NCI-H1436 treated with DMSO at 0.1 percent for 48 hours (cell line): ENCODE measurements around the gene XYLT1.

Experiments
- DNase-seq: peaks from one replicate; lab custom pipeline; 2025; lab: John Stamatoyannopoulos, UW

XYLT1 gene

DNA sequence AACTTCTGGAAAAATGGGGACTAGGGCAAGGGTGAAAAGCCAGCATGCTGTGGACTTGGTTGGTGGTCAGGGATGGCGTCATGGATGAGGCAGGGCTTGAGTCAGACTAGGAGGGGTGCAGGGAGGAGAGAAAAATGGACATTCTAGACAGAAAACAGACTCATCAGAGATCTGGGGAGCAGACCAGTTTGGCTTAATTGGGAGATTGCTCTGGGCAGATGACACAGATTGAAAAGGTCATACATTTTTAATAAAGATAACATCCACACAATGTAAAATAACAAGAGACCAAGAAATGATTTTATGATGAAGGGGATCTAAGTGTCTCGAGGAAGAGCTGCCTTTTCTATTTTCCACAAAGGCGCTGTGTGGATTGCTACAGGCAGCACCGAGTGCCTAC, 326.3 kb downstream of the XYLT1 start:
- no peak for DNase-seq

DNA sequence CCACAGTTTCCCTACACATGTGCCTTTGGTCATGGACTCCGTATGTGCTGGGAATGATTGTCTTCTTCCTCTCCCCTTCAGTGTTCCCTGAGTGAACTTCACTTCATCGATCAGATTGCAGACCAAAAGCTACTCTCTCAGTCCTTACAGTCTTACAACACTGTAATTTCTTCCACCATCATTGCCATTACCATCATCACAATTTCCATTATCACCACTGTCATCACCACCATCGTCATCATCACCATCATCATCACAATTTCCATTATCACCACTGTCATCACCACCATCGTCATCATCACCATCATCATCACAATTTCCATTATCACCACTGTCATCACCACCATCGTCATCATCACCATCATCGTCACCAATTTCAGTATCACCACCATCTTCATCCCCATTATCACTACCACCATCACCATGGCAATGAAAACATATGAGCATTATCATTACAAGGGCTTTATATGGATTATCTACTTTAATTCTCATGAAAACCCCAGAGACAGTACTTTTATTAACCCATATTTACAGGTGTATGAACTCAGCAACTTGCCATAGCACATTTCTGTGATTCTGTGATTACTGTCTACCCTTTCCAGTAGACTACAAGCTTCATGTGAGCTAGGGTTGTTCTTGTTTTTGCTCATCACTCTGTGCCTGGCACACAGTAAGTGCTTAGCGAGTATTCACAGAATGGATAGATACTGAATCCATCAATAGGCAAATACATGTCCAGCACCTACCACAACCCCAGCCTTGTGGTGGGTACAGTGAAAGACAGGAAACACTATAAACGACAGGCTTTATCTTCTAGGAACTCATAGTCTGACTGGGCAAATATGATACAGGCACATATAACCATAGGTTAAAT, 327.0 kb downstream of the XYLT1 start:
- DNase-seq, result no peak

DNA sequence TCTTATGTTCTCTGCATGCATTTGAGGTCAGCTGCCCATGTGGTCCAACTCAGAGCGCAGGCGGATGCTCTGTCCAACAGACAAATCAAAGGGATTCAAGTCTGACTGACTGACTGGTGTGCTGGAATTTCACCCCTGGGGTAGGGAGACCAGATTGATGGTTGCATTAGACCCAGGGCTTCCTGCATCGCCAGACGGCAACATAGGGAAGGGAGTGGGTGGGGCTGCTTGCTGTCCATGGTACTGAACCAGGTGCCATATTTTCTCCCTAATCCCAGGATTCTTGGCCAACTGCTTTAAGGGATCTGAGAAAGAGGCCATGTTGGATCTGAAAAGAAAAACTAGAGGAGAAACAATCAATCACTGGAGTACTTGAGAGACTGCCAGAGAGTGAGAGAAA, 332.0 kb downstream of the XYLT1 start:
- DNase-seq, result no peak

DNA sequence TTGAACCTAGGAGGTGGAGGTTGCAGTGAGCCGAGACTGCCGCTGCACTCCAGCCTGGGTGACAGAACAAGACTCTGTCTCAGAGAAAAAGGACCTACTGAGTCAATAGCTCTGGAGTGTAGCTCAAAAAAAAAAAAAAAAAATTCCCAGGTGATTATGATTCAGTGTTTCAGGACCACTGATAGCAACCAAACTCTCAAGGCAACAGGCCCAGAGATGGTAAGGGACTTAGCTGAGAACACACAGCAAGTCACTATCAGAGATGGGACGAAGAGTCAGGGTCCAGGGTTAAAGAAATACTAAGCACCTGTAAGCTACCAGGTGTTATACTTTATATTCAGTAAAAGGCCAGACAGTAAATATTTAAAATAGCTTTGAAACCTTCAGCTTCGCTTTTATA, 335.3 kb downstream of the XYLT1 start:
- no peak for DNase-seq

DNA sequence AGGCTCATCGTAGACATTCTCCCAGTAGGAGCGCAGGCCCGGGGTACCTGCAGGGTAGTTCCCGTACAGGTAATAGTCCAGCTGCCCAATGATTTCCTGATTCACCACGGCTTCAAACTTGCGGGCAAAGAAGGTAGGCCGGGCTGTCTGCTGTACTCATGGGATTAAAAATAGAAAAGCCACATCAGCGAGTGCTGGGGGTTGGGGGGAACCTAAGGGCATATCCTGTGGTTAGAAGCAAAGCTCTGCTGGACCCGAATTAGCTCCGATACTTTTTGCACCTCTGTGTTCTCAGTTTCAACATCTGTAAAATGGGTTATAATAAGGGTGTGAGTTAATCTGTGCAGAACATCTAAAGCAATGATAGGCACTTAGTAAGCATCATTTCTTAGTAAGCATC, 336.2 kb downstream of the XYLT1 start:
- no peak for DNase-seq

DNA sequence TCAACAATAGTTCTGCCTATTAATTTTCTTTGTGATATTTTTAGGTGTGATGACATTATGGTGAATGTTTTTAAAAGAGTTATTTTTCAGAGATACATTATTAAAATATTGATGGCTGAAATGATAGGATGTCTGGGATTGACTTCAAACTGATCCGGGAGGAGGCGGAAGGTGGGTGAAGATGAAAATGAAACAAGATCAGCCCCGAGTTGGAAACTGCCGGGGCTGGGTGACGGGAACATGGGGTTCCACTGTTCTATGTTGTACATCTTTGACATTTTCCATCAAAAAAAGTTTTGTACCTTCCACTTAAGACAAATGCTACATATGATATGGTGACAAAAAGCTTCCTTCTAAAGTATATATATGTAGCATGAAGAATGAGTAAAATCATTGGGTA, 336.9 kb downstream of the XYLT1 start:
- no peak for DNase-seq

DNA sequence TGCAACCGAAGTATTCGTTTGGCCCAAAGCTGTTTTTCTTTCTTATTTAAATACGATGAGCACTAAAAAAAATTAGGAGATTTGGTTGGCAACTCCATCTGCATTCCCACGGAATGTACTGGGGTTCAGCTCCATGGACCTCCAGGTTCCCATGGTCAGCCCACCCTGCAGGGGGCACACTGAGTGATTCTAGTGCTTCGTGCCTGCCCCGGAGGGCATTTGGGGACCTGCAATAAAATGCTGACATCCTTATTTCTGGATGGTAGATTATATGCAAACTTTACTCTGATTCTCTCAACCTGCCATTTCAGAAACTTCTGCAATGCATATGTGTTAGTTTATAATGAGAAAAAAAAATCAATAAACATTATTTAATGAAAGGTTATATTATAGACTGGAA, 339.4 kb downstream of the XYLT1 start:
- no peak for DNase-seq

DNA sequence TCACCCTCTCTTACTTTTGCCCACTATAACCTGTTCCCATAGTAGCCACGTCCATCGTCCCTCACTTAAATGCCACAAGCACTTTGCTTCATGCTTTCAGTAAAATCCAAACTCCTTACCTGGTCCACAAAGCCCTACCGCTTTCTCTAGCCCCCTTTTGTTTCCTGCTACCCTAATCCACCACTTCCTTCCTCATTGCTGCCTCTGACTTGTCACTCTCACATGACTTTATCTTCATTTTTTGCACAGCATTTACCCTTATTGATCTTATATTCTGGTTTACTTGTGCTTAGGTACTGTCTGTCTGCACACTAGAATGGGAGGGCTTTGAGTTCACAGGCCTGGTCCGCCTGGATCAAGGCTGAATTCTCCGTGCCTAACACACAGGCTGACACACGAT, 340.0 kb downstream of the XYLT1 start:
- DNase-seq, result no peak

DNA sequence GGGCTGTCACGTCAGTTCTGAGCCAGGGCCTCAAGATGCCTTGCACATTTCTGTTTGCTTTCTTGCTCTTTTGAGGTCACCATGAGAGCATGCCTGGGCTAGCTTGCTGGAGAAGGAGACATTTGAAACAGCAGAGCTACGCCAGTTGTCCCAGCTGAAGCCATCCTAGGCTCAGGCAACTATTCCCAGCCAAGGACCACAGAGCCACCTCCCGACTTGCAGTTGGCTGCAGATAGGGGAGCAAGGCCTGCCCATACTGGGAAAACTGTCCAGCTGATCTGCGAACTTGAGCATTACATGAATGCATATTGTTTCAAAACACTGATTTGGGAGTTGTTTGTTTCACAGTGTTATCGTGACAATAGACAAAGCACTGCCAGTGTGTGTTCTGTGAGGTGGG, 340.8 kb downstream of the XYLT1 start:
- no peak for DNase-seq

DNA sequence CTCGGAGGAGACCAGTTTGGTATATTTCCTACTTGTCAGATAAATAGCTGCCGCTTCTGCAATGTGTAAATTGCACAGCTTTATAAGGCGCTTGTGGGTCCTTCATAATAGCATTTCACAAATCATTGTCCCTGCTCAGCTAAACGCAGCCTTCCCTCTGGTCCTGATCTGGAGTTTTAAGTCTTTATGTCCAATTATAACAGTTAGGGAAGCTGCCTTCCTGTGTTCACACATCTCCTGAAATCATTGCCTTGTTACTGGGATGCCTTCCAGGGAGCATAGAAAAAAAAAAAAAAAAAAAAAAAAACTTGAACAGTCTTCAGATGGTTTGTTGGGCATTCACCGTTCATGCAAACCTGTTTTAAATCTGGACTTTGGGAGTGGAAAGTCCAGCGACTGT, 342.0 kb downstream of the XYLT1 start:
- no peak for DNase-seq

DNA sequence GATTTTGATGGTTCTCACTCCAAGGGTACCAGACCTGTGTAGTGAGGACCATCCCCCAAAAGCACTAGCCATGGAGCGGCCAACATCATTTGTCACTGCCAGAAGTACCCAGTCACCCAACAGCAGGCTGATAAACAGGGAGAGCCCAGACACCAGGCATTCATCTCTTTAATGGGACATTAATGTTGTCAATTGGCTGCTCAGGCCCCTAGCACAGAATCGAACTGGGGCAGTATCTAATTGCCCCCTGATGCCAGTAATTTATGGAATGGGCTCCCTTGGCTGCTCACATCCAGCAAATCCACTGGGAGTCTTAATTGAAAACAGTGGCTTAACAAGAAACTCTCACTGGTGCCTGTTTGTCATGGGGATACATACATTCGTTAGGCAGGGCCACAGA, 344.6 kb downstream of the XYLT1 start:
- no peak for DNase-seq

DNA sequence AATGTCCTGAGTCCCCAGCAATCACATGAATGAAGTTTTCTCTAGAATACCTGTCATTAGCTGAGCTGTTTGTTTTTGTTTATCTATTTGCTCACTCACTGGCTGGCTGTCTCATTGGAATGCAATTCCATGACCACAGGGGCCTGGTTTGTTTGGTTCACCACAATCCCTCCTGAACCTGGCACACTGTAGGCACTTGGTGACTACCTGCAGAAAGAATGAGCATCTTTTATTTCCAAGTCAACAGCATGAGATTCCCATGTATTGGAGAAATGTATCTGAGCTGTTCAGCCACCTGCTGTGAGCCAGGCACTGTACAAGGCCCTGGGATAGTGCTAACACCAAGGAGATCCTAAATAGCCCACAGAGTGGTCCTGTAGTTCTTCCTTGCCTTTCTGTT, 345.1 kb downstream of the XYLT1 start:
- no peak for DNase-seq

DNA sequence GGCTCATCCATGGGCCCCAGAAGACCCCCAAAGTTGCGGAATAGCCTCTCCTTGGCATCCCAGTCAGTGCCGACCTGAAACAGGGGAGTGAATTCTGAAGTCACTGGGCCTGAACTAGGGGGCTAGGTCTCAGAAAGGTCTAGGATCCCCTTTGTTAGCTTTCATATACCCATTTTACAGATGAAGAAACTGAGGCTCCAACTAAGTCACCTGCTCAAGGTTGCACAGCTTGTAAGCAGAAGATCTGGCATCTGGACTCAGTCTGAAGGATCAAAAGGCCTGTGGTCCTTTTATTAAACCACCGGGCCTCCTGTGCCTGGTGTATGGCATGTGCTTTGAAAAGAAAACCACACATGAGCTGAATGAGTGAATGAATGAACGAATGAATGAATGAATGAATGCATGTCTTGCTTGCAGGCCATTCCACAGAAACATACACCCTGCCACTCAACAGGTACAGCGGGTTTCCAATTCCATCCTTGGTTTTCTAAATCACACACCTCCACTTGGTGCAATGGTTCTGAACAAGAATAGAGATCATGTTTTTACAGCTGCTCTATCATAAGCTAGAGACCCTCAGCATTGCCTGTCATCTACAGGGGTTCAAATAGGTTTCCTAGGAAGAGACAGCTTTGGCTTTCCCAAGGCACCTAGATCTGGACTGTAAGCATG, 352.7 kb downstream of the XYLT1 start:
- DNase-seq, result no peak

DNA sequence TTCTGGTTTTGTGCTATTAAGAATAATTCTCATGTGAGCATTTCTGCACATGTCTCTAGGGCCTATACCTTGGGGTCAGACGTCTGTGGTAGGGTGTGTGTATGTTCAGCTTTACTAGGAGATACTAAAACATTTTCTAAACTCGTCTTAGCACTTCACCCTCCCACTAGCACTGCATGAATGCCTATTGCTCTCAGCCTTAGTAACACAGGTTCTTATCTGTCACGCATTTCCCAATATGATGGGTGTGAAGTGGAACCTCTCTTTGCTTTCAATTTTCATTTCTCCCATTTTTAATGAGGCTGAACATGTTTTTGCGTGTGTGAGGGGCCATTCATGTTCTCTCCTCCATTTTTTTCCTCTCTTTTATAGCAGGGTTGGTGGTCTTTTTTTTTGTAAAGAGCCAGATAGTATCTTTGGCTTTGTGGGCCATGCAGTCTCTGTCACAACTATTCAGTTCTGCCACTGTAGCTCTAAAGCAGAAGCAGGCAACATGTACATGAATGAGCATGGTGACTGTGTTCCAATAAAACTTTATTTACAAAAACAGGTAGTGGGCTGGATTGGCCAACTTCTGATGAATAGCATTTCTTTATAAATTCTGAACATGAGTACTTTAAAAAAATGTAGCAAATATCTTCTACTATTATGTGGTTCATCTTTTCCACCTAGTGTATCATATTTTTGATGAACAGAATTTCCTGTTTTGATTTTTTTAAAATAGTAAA, 354.0 kb downstream of the XYLT1 start:
- no peak for DNase-seq

DNA sequence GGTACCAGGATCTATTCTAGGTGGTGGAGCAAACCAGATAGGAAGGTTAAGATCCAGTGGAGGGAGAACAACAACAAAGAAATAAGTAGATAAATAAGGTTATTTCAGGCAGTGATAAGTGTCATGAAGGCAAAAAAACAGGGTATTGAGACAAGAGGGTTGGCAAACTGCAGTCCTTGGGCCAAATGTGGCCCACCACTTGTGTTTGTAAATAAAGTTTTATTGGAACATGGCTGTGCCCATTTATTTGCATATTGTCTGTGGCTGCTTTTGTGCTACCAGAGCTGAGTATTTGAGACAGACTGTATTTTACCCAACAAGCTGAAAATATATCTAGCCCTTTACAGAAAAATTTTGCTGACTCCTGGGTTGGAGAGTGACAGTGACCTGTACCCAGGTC, 361.3 kb downstream of the XYLT1 start:
- no peak for DNase-seq

DNA sequence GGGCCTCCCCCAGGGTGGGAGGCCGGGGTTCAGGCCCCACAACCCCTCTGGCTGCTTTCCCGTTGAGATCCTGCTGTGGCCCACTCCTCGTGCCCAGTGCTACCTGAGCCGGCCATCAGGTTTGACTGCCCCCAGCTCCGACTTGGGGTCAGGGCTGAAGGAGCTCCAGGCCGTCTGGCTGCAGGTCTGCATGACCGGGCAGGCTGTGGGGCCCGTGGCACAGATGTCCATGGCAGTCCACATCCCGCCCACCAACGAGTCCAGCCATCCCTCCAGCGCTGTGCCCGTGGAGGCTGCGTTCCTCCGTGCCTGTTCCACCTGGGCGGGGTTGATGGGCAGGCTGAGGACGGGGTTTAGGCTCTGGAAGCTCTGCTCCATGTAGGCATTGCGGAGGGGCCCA, 362.2 kb downstream of the XYLT1 start:
- DNase-seq, result no peak

DNA sequence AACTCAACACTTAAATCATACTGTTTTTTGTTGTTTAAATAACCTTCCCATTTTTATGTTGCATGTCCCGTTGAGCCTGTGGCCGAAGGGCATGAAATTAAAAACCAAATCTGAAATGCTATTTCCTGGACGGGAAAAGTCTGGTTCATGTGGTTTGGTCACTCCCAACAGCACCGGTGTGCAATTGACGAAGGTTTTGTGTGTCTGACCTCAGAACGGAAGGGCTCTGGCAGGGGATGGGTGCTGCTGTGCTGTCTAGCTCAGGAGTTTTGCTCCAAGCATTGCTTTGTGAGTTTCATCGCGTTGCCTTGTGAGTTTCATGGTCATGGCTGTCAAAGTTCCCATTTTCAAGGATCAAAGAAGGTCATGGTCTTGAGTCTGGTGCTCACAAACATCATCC, 363.3 kb downstream of the XYLT1 start:
- DNase-seq, result no peak

DNA sequence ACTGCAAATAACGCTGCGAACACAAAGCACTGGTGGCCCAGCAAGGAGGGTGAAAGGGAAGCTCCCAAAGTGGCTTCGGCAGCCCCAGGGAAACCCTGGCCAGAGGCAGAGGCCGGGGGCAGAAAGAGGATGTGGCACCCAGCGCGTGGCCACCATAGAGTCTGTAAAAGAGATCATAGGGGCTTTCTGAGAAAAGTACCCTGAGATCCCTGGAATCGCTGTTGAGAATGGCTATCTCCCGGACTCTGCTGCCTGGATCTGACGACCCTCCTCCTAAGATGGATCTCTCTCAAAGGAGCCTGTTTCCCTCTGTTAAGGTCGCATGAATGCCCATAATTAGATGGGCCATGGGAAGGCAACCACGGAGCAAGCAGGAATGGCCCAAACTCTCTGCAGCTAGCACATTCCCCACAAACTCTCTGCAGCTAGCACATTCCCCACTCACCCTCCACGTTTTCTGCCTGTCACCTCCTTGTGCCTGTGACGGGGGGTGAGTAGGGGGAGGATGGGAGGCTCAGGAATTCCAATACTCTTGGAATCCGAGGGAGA, 364.4 kb downstream of the XYLT1 start:
- no peak for DNase-seq

DNA sequence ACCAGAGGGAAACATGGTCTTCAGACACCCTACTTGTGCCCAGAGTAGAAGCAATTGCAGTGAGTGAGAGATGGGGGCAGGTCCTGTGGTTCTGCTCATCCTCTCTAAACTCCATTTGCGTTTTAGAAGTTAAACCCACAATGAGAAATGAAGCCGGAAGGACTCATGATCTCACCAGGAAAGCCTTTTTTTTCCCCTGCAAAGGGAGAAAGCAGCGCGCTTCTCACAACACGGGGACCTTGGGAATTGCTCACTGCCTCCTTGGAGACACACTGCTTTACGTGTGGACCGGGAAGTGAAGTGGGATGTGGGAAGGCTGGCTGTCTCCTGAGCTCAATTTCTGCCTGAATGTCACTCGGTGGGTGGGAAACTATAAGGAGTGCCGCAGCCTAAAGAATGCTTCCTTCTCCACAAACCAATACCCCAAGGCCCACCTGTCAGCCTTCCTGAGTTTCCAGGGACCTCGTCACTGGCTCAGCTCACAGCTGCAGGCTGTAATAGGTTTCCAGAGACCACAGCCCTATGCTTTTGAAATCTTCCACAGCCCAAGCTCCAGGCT, 365.4 kb downstream of the XYLT1 start:
- DNase-seq, result no peak

DNA sequence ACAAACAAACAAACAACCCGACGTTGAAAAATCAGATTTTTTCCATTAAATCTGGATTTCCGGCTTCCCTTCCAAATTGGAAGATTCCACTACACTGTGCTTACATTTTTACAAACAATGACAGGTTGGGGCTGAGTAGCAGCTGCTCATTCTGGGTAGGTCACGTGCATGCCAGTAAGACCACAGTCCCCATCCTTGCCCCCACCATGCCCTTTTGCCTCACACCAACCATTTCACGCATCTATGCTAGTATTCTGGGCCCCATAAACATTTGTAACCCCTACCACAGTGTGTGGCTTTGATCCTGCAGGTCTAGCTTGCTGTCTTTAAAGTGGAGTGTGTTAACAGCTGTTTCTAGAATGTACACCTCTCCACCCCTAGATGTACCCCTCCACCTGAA, 366.1 kb downstream of the XYLT1 start:
- DNase-seq, result no peak

DNA sequence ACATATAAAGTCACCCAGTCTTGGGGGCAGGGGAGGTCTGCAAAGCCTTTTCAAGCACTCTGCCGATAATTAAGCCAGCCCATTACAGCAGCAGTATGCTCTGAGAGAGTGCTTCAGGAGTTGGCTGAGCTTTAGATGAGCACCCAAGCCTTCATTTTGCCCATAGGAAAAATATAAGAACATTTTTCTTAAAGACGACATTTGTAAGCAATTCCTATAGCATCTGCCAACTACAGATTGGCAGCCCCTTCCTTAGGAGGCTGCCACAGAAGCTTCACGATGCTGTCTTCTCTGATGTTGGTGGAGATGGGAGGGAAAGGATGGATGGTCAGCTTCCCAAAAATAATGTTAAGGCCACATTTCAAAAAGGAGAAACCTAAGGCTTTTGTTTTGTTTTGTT, 367.5 kb downstream of the XYLT1 start:
- DNase-seq, result no peak

DNA sequence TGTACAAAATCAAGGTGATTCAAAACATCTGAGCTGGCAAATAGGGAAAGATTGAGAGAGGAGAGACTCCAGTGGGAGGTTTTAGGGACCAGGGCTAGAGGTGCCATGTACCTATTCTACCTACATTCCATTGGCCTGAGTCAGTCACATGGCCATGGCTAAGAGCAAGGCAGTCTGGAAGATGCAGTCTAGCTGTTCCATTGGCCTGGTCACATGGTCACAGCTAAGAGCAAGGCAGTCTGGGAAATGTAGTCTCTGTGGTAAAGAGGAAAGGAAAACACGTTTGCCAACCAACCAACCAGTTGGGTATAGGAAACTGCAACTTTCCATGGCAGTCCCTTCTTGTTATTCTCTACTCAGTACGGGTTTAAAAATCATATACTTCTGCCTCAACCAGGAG, 369.1 kb downstream of the XYLT1 start:
- no peak for DNase-seq

DNA sequence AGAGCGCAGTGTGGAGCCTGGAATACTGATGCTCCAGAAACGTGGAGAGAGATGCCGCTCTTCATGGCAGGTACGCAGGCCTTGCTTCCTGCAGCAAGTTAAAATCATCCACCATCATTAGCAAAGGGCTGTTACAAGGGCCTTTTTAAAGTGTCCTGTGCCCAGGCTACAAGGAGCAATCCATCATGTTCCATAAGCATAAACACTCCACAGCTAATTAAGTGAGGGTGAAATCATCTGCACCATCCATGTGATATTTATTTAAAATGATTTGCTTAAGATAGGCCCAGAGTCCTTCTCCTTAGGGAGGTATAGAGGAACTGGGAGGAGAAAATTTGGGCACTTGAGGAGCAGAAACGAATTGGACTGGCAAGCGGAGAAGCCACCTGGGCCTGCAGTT, 372.1 kb downstream of the XYLT1 start:
- no peak for DNase-seq
